ENCODE measurements around the gene MC2R.
"Not testable (repeated sequence)": the region's sequence is repeated elsewhere in the genome, so short reads cannot be mapped to it uniquely, and the experiment has no call there.

MC2R gene

DNA sequence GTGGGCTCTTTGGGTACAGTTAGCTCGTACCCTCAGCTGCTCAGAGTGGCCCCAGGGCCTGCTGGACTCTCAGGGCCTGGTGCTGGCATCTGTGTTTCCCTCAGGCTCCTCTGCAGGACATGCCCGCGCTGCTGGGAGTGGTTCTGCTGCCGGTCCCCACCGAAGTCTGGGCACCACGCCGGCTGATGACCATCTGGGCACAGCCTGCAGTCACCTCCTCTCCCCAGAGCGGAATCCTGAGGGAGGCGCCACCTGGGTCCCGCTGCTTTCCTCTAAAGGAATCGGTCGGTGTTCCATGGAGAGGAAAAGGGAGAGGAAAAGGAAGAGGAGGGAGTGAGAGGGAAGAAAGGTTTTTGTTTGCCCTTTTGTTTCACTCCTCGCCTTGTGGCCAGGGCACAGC lies 43.6 kb downstream of the MC2R start:
- H3K27ac ChIP-seq: no peak overlapping the region
- TF ChIP-seq, protein P1, sequence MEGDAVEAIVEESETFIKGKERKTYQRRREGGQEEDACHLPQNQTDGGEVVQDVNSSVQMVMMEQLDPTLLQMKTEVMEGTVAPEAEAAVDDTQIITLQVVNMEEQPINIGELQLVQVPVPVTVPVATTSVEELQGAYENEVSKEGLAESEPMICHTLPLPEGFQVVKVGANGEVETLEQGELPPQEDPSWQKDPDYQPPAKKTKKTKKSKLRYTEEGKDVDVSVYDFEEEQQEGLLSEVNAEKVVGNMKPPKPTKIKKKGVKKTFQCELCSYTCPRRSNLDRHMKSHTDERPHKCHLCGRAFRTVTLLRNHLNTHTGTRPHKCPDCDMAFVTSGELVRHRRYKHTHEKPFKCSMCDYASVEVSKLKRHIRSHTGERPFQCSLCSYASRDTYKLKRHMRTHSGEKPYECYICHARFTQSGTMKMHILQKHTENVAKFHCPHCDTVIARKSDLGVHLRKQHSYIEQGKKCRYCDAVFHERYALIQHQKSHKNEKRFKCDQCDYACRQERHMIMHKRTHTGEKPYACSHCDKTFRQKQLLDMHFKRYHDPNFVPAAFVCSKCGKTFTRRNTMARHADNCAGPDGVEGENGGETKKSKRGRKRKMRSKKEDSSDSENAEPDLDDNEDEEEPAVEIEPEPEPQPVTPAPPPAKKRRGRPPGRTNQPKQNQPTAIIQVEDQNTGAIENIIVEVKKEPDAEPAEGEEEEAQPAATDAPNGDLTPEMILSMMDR (IDR thresholded peaks at IDR 0.05): no peak
- no peak for TF ChIP-seq ZFX (IDR thresholded peaks at IDR 0.05; ENCODE audit: borderline replicate concordance)

- no peak overlapping the region for H3K27ac ChIP-seq
- TF ChIP-seq ZFX (IDR thresholded peaks at IDR 0.05; ENCODE audit: borderline replicate concordance): no peak
- TF ChIP-seq, protein P1 (IDR thresholded peaks at IDR 0.05): no peak
These were observed 46.6 kb downstream of the MC2R start for GRCh38 chr18:13868501-13869271.

- H3K27ac ChIP-seq: not testable (repeated sequence)
These were observed 52.4 kb downstream of the MC2R start for GRCh38 chr18:13862898-13863297.

GRCh38 chr18:13849791-13850190 lies 65.5 kb downstream of the MC2R start:
- H3K27ac ChIP-seq: no peak overlapping the region
- TF ChIP-seq, protein P1 (IDR thresholded peaks at IDR 0.05): no peak
- no peak for TF ChIP-seq ZFX (IDR thresholded peaks at IDR 0.05; ENCODE audit: borderline replicate concordance)

- no peak for TF ChIP-seq ZFX (IDR thresholded peaks at IDR 0.05; ENCODE audit: borderline replicate concordance)
- TF ChIP-seq, protein P1 (IDR thresholded peaks at IDR 0.05): no peak
- H3K27ac ChIP-seq: no peak overlapping the region
These were observed 78.8 kb downstream of the MC2R start for GRCh38 chr18:13836559-13836958.

DNA sequence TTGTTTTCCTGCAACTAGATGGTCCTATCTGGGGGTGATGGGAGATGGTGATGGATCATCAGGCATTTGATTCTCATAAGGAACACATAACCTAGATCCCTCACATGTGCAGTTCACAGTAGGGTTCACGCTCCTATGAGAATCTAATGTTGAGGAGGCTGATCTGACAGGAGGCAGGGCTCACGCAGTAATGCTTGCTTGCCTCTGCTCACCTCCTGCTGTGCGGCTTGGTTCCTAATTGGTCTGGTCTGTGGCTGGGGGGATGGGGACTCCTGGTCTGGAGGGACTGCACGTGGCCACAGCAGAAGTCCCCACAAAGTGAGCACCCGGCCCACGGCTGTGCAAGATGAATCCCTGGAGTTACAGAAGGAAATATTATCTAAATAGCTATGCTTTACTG lies 80.1 kb downstream of the MC2R start:
- no peak overlapping the region for H3K27ac ChIP-seq
- TF ChIP-seq ZFX (IDR thresholded peaks at IDR 0.05; ENCODE audit: borderline replicate concordance): no peak
- TF ChIP-seq, protein P1 (IDR thresholded peaks at IDR 0.05): no peak

- no peak overlapping the region for H3K27ac ChIP-seq
- no peak for TF ChIP-seq ZFX (IDR thresholded peaks at IDR 0.05; ENCODE audit: borderline replicate concordance)
- TF ChIP-seq, protein P1 (IDR thresholded peaks at IDR 0.05): no peak
These were observed 80.8 kb downstream of the MC2R start for GRCh38 chr18:13834496-13835015.

All from 22Rv1 (cell line).